Thymus (tissue), 11 donors: ENCODE data around the gene ADGRF3. TPM values are rescaled to one million over a fixed set of nuclear protein-coding genes. Genes with fewer than 3 reads are reported as not detected.
"Not testable (repeated sequence)": the region's sequence is repeated elsewhere in the genome, so short reads cannot be mapped to it uniquely, and the experiment has no call there.

Experiments
- DNase-seq, 9 donors: peaks; one replicate each; pipeline ENCODE4 v3.0.0-alpha.2; 2013; ENCODE audit warnings: low spot score in 9 of 9, low read depth in 6 of 9, missing footprints in 1 of 9
- H3K27ac ChIP-seq, 2 donors: one replicate each; pipeline ENCODE4 v1.5.1; 2013; ENCODE audit warnings: control low read depth in 1 of 2, low read depth in 1 of 2, low read length in 1 of 2, mild to moderate bottlenecking in 1 of 2, moderate library complexity in 1 of 2
- H3K27me3 ChIP-seq, 2 donors: one replicate each; pipeline ENCODE4 v1.5.1; 2013; ENCODE audit warnings: low read length in 1 of 2; ENCODE audit not compliant: control insufficient read depth in 2 of 2, insufficient read depth in 1 of 2
- H3K36me3 ChIP-seq, 2 donors: one replicate each; pipeline ENCODE4 v1.5.1; 2013; ENCODE audit warnings: low read length in 1 of 2, mild to moderate bottlenecking in 1 of 2, moderate library complexity in 1 of 2; ENCODE audit not compliant: control insufficient read depth in 2 of 2, insufficient read depth in 2 of 2
- H3K4me1 ChIP-seq, 2 donors: one replicate each; pipeline ENCODE4 v1.5.1; 2013; ENCODE audit warnings: low read length in 2 of 2; ENCODE audit not compliant: control insufficient read depth in 2 of 2, insufficient read depth in 2 of 2
- H3K4me3 ChIP-seq, 2 donors: one replicate each; pipeline ENCODE4 v1.5.1; 2013; ENCODE audit warnings: low read length in 2 of 2, control low read depth in 1 of 2, mild to moderate bottlenecking in 1 of 2
- H3K9me3 ChIP-seq, 2 donors: one replicate each; pipeline ENCODE4 v1.5.1; 2013; ENCODE audit warnings: low read length in 1 of 2, mild to moderate bottlenecking in 1 of 2; ENCODE audit not compliant: control insufficient read depth in 2 of 2, insufficient read depth in 1 of 2
- WGBS: extraction: QIAGEN DNeasy Blood & Tissue Kit; methylation state at CpG from one replicate; pipeline ENCODE4 v1.1.7; 2013; 5-methylcytosine and 5-hydroxymethylcytosine counted together
- polyA plus RNA-seq: library from polyadenylated mRNA; stranded (reverse); fragments of 200-250 nt; gene quantifications from one replicate; pipeline ENCODE4 v1.2.3, GENCODE V29; 2013
- total RNA-seq: library from RNA; stranded (reverse); fragments of 120-200 nt; gene quantifications from one replicate; pipeline ENCODE4 v1.2.4, GENCODE V29; 2013
- donor health status: healthy.

Gene ADGRF3
- total and polyA plus RNA-seq, 2 donors, result 0.33 to 0.39 TPM

GRCh38 chr2:26370909-26371308 lies 24.3 kb upstream of the ADGRF3 start:
- 90% methylated on average over 15 of the region's 31 CpGs for WGBS

GRCh38 chr2:26369664-26370063 lies 23.1 kb upstream of the ADGRF3 start:
- H3K36me3 ChIP-seq, result peaks cover 0 to 37% of the 10 kb centered on the region in 2 donors

More at GRCh38 chr2:26370909-26371308, 24.3 kb upstream of the ADGRF3 start:
- H3K4me1 ChIP-seq, H3K27me3 ChIP-seq, DNase-seq, H3K27ac ChIP-seq, H3K9me3 ChIP-seq, H3K4me3 ChIP-seq: not testable (repeated sequence)
- H3K36me3 ChIP-seq, result peaks cover 0 to 46% of the 10 kb centered on the region in 2 donors

GRCh38 chr2:26366957-26367356 lies 20.4 kb upstream of the ADGRF3 start:
- 98% methylated on average over 5 of the region's 5 CpGs for WGBS

More at GRCh38 chr2:26369664-26370063, 23.1 kb upstream of the ADGRF3 start:
- H3K4me1 ChIP-seq, H3K27ac ChIP-seq, DNase-seq, H3K27me3 ChIP-seq, H3K9me3 ChIP-seq, H3K4me3 ChIP-seq: not testable (repeated sequence)
- 48% methylated on average over 2 of the region's 2 CpGs for WGBS

GRCh38 chr2:26364669-26365068 lies 18.1 kb upstream of the ADGRF3 start:
- H3K4me3 ChIP-seq, result no peak overlapping the region
- H3K36me3 ChIP-seq, result peaks cover 0 to 22% of the 10 kb centered on the region in 2 donors
- no peaks in the 10 kb centered on the region for H3K9me3 ChIP-seq
- WGBS, result 96% methylated on average over 4 of the region's 4 CpGs
- H3K4me1 ChIP-seq, result no peaks in the 10 kb centered on the region
- H3K27me3 ChIP-seq, result no peaks in the 10 kb centered on the region
- no peak overlapping the region for H3K27ac ChIP-seq
- no peak for DNase-seq

More at GRCh38 chr2:26366957-26367356, 20.4 kb upstream of the ADGRF3 start:
- Histone ChIP-seq H3K4me1 (no peaks in the 10 kb centered on the region), H3K36me3 (peaks cover 0 to 16% of the 10 kb centered on the region in 2 donors), H3K27me3 (no peaks in the 10 kb centered on the region), H3K9me3 (no peaks in the 10 kb centered on the region), H3K27ac (no peak overlapping the region), H3K4me3 (no peak overlapping the region)
- DNase-seq, result no peak

DNA sequence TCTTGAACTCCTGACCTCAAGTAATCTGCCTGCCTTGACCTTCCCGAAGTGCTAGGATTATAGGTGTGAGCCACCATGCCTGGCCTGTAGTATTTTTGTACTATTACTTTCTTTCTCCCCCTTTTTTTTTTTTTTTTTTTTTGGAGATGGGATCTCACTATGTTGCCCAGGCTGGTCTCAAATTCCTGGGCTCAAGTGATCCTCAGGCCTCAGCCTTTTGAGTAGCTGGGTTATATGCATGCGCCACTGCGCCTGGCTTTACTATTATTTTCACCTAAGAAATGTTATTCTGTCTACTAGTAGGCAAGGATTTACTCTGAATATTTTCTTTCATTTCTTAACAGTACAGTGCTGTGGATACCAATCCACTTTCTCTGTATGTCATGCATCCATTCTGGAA lies 17.4 kb upstream of the ADGRF3 start:
- no peaks in the 10 kb centered on the region for H3K27me3 ChIP-seq
- H3K27ac ChIP-seq, result no peak overlapping the region
- peaks cover 0 to 16% of the 10 kb centered on the region in 2 donors for H3K36me3 ChIP-seq
- H3K9me3 ChIP-seq, result no peaks in the 10 kb centered on the region
- WGBS, result 98% methylated on average over 3 of the region's 3 CpGs
- no peak overlapping the region for H3K4me3 ChIP-seq
- DNase-seq, result no peak
- H3K4me1 ChIP-seq, result no peaks in the 10 kb centered on the region

- no peaks in the 10 kb centered on the region for H3K9me3 ChIP-seq
- H3K27me3 ChIP-seq, result no peaks in the 10 kb centered on the region
- no peak for DNase-seq
- 93% methylated on average over 4 of the region's 4 CpGs for WGBS
- H3K27ac ChIP-seq, result no peak overlapping the region
- H3K36me3 ChIP-seq, result peaks cover under 1 to 16% of the 10 kb centered on the region in 2 donors
- H3K4me1 ChIP-seq, result no peaks in the 10 kb centered on the region
- H3K4me3 ChIP-seq, result no peak overlapping the region
Measured at GRCh38 chr2:26363323-26363722, 16.7 kb upstream of the ADGRF3 start.

DNA sequence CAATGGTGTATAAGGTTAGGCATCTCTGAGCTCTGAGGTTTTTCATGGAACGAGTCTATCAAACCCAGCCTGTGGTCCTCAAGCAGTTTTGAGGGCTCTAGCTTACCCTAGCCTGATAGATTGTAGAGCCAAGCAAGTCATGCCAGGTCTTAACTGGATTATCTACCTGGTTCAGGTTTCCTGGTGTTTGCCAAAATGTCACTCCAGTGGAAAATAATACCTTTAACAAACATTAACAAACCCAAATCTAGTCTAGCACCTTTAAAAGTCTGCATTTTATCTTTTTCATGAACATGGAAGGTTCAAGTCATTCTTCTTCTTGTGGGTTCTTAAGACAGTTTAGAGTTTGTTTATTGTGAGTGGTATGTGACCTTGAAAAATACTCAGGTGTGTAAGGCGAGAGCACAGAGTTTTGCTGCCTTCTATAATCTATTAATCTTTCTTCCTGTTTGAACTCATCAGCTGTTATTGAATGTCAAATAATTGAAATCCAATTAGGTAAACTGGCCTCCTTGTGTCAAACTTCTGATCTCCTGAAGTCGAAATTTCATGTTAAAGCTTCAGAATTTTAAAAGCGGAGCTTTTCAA lies 13.4 kb upstream of the ADGRF3 start:
- H3K27me3 ChIP-seq, result no peaks in the 10 kb centered on the region
- no peak for DNase-seq
- H3K4me1 ChIP-seq, result no peaks in the 10 kb centered on the region
- no peak overlapping the region for H3K27ac ChIP-seq
- no peaks in the 10 kb centered on the region for H3K9me3 ChIP-seq
- H3K36me3 ChIP-seq, result peaks cover 3 to 16% of the 10 kb centered on the region in 2 donors
- 94% methylated on average over 4 of the region's 4 CpGs for WGBS
- H3K4me3 ChIP-seq, result no peak overlapping the region

DNA sequence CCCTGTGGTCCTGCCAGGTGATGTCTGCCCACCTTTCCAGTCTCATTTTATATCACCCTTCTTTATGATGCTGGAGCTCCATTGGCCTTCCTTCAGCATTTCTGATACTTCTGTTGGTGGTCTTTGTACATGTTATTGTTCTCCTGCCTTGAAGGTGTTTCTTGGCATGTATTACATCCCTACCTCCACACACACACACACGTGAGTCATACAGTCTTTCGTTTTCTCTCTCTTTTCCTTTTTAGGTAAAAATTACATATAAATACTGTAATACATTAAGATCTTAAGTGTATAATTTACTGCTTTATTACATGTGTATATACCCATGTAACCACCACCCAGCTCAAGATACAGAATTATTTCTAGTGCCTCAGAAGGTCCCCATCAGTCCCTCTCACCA lies 10.2 kb upstream of the ADGRF3 start:
- Histone ChIP-seq H3K27me3 (no peaks in the 10 kb centered on the region), H3K36me3 (peaks cover 3 to 16% of the 10 kb centered on the region in 2 donors), H3K9me3 (no peaks in the 10 kb centered on the region), H3K4me3 (no peak overlapping the region), H3K27ac (no peak overlapping the region), H3K4me1 (no peaks in the 10 kb centered on the region)
- 86% methylated on average over 2 of the region's 2 CpGs for WGBS
- no peak for DNase-seq

- Histone ChIP-seq H3K27ac (no peak overlapping the region), H3K36me3 (peaks cover 3 to 12% of the 10 kb centered on the region in 2 donors), H3K9me3 (no peaks in the 10 kb centered on the region), H3K4me3 (no peak overlapping the region), H3K4me1 (no peaks in the 10 kb centered on the region), H3K27me3 (no peaks in the 10 kb centered on the region)
- no peak for DNase-seq
- WGBS, result 98% methylated on average over 2 of the region's 2 CpGs
Measured at GRCh38 chr2:26356111-26356510, 9.5 kb upstream of the ADGRF3 start.
